CD14-positive monocyte (primary cell): Measurements from ENCODE around the gene NR1I3. TPM values are rescaled to one million over a fixed set of nuclear protein-coding genes. Genes with fewer than 3 reads are reported as not detected.

Source experiments
- DNase-seq, 3 donors: peaks; one replicate each; pipeline ENCODE4 v3.0.0-alpha.2; 2011 to 2022
- H2AFZ ChIP-seq: 2 replicates; pipeline ENCODE4 v1.6.0; 2012; ENCODE audit warnings: mild to moderate bottlenecking, low read depth, low read length, inconsistent platforms; ENCODE audit not compliant: insufficient read depth, poor library complexity, severe bottlenecking
- H3K27ac ChIP-seq, 2 donors: 1 replicate in 1 of 2; 2 replicates in 1 of 2; pipeline ENCODE4 v1.5.1; 2012 to 2013; ENCODE audit warnings: low read length in 2 of 2, control low read depth in 1 of 2, inconsistent platforms in 1 of 2, low read depth in 1 of 2, mild to moderate bottlenecking in 1 of 2
- H3K27me3 ChIP-seq, 2 donors: one replicate each; pipeline versions ENCODE4 v1.6.0 to v1.6.1; 2011 to 2013; ENCODE audit warnings: low read length in 2 of 2; ENCODE audit not compliant: control insufficient read depth in 2 of 2, insufficient read depth in 2 of 2
- H3K36me3 ChIP-seq, 2 donors: replicated peaks in 1 of 2; 1 replicate in 1 of 2; 2 replicates in 1 of 2; pipeline versions ENCODE4 v1.5.1 to v1.6.1; 2012 to 2013; ENCODE audit warnings: low read length in 2 of 2, control low read depth in 1 of 2, inconsistent platforms in 1 of 2, mild to moderate bottlenecking in 1 of 2; ENCODE audit not compliant: insufficient read depth in 2 of 2, control insufficient read depth in 1 of 2
- H3K4me1 ChIP-seq, 2 donors: 1 replicate in 1 of 2; 2 replicates in 1 of 2; pipeline versions ENCODE4 v1.5.1 to v1.6.1; 2012 to 2013; ENCODE audit warnings: low read length in 2 of 2, control low read depth in 1 of 2, inconsistent platforms in 1 of 2, mild to moderate bottlenecking in 1 of 2, moderate library complexity in 1 of 2; ENCODE audit not compliant: insufficient read depth in 2 of 2, control insufficient read depth in 1 of 2
- H3K4me2 ChIP-seq: replicated peaks from 2 replicates; pipeline ENCODE3; 2012; ENCODE audit warnings: low read length, moderate library complexity, mild to moderate bottlenecking; ENCODE audit not compliant: poor library complexity, severe bottlenecking; ENCODE audit errors: extremely low read depth
- H3K4me3 ChIP-seq, 3 experiments: fragments of 200-600 bp in 1 of 3; sonication (generic) in 1 of 3; replicated peaks in 1 of 3; 1 replicate in 2 of 3; 2 replicates in 1 of 3; pipeline ENCODE4 v1.5.1; 2011 to 2013; ENCODE audit warnings: low read length in 3 of 3, mild to moderate bottlenecking in 3 of 3, control low read depth in 2 of 3, low read depth in 2 of 3, inconsistent platforms in 1 of 3, moderate library complexity in 1 of 3
- H3K79me2 ChIP-seq: 2 replicates; pipeline ENCODE4 v1.6.0; 2012; ENCODE audit warnings: mild to moderate bottlenecking, control low read depth, inconsistent platforms, low read length, moderate library complexity; ENCODE audit not compliant: insufficient read depth
- H3K9ac ChIP-seq: 2 replicates; pipeline ENCODE4 v1.6.0; 2017; ENCODE audit warnings: low read length, mild to moderate bottlenecking; ENCODE audit not compliant: insufficient read depth, poor library complexity, severe bottlenecking
- H3K9me3 ChIP-seq, 2 donors: replicated peaks in 1 of 2; 1 replicate in 1 of 2; 2 replicates in 1 of 2; pipeline versions ENCODE4 v1.5.1 to v1.6.1; 2012 to 2013; ENCODE audit warnings: low read length in 2 of 2, control low read depth in 1 of 2; ENCODE audit not compliant: control insufficient read depth in 1 of 2, insufficient read depth in 1 of 2
- H4K20me1 ChIP-seq: 2 replicates; pipeline ENCODE4 v1.6.0; 2012; ENCODE audit warnings: mild to moderate bottlenecking, low read length, control low read depth, moderate library complexity; ENCODE audit not compliant: insufficient read depth
- H3K27ac Mint-ChIP-seq, 7 donors: one replicate each; pipeline ENCODE4 v1.8.0; 2020; ENCODE audit warnings: mild to moderate bottlenecking in 7 of 7, mixed read lengths in 7 of 7, moderate library complexity in 6 of 7, inconsistent platforms in 2 of 7
- H3K27me3 Mint-ChIP-seq, 3 donors: one replicate each; pipeline ENCODE4 v1.8.0; 2021 to 2022; ENCODE audit warnings: low read depth in 3 of 3, mild to moderate bottlenecking in 3 of 3, mixed read lengths in 3 of 3, moderate library complexity in 3 of 3, inconsistent platforms in 1 of 3
- H3K36me3 Mint-ChIP-seq, 2 donors: one replicate each; pipeline ENCODE4 v1.8.0; 2020; ENCODE audit warnings: mixed read lengths in 2 of 2, inconsistent platforms in 1 of 2, mild to moderate bottlenecking in 1 of 2
- H3K4me1 Mint-ChIP-seq: one replicate; pipeline ENCODE4 v1.8.0; 2020; ENCODE audit warnings: mild to moderate bottlenecking, mixed read lengths
- H3K4me3 Mint-ChIP-seq, 2 donors: one replicate each; pipeline ENCODE4 v1.8.0; 2020; ENCODE audit warnings: mild to moderate bottlenecking in 2 of 2, mixed read lengths in 2 of 2, moderate library complexity in 1 of 2
- H3K9me3 Mint-ChIP-seq, 7 donors: one replicate each; pipeline ENCODE4 v1.8.0; 2020 to 2022; ENCODE audit warnings: mixed read lengths in 7 of 7, mild to moderate bottlenecking in 6 of 7, moderate library complexity in 6 of 7, inconsistent platforms in 2 of 7
- WGBS: methylation state at CpG from one replicate; pipeline ENCODE4 v1.1.5; 2013; ENCODE audit warnings: missing lambda C conversion rate; ENCODE audit not compliant: insufficient coverage; 5-methylcytosine and 5-hydroxymethylcytosine counted together
- intact Hi-C, 2 donors: fragments of 100-400 bp; cut with micrococcal nuclease; formaldehyde crosslinking; loops; one replicate each; pipeline versions ENCODE4 v1.15.0 to v1.15.1; 2023
- polyA plus RNA-seq, 3 donors: library from polyadenylated mRNA; depleted of rRNA in 1 of 3; unstranded in 2 of 3; stranded (reverse) in 1 of 3; fragments of 300-500 nt in 2 of 3; fragments of >200 nt in 1 of 3; fragmentation: Illumina TruSeq in 2 of 3; gene quantifications; 1 replicate in 2 of 3; 2 replicates in 1 of 3; pipeline ENCODE4 v1.2.3, GENCODE V29; 2012 to 2021
- TF ChIP-seq, protein P1 (sequence below): fragments of 200-600 bp; IDR thresholded peaks from one replicate; pipeline ENCODE4 v1.8.0; 2022; ENCODE audit warnings: antibody characterized with exemption, mild to moderate bottlenecking

NR1I3 gene
- polyA plus RNA-seq, 3 donors: not detected

DNA sequence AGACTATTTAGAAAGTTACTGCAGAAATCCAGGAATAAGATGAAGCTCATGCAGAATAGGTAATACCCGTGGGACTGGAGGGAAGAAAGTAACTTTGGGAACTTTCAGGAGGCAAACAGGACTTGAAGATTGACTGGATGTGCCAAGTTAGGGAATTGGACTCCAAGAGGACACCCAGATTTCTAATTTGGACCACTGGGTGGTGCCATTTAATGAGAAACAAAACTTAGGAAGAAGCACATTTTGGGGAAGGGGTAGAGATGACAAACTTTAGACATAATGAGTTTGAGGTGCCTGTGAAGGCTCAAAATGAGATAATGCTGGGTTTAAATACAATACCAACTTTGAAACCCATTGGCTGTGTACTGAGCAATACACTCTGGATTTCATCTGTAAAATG lies 57.4 kb downstream of the NR1I3 start:
- no peak overlapping the region for H3K4me3 ChIP-seq

GRCh38 chr1:161179698-161180097 lies 58.3 kb downstream of the NR1I3 start:
- DNase-seq: no peak
- no peaks in the 10 kb centered on the region for H3K27me3 Mint-ChIP-seq
- Histone ChIP-seq H3K27me3 (no peaks in the 10 kb centered on the region), H4K20me1 (no peaks in the 10 kb centered on the region), H3K9me3 (no peaks in the 10 kb centered on the region), H3K27ac (no peak overlapping the region), H3K4me1 (peaks cover 62 to 68% of the 10 kb centered on the region in 2 donors), H2AFZ (no peak overlapping the region), H3K9ac (no peak overlapping the region), H3K36me3 (peaks cover 12 to 13% of the 10 kb centered on the region in 2 donors), H3K79me2 (peaks cover 19% of the 10 kb centered on the region), H3K4me3 (no peak overlapping the region), H3K4me2 (no peak overlapping the region)
- WGBS: 94% methylated on average over 2 of the region's 3 CpGs
- H3K9me3 Mint-ChIP-seq: no peaks in the 10 kb centered on the region
- intact Hi-C loops: no loop called here
- H3K4me3 Mint-ChIP-seq: no peak overlapping the region
- H3K27ac Mint-ChIP-seq: peak overlapping the region in 4 of 7 donors; percentile 26 to 79 (median 60)
- peaks cover 65% of the 10 kb centered on the region for H3K4me1 Mint-ChIP-seq
- TF ChIP-seq, protein P1, sequence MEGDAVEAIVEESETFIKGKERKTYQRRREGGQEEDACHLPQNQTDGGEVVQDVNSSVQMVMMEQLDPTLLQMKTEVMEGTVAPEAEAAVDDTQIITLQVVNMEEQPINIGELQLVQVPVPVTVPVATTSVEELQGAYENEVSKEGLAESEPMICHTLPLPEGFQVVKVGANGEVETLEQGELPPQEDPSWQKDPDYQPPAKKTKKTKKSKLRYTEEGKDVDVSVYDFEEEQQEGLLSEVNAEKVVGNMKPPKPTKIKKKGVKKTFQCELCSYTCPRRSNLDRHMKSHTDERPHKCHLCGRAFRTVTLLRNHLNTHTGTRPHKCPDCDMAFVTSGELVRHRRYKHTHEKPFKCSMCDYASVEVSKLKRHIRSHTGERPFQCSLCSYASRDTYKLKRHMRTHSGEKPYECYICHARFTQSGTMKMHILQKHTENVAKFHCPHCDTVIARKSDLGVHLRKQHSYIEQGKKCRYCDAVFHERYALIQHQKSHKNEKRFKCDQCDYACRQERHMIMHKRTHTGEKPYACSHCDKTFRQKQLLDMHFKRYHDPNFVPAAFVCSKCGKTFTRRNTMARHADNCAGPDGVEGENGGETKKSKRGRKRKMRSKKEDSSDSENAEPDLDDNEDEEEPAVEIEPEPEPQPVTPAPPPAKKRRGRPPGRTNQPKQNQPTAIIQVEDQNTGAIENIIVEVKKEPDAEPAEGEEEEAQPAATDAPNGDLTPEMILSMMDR: no peak
- peaks cover 10 to 16% of the 10 kb centered on the region in 2 donors for H3K36me3 Mint-ChIP-seq

More for the DNA sequence above, 57.4 kb downstream of the NR1I3 start:
- no peaks in the 10 kb centered on the region for H3K27me3 Mint-ChIP-seq
- no peak overlapping the region for H3K4me3 Mint-ChIP-seq
- Histone ChIP-seq H3K79me2 (peaks cover 16% of the 10 kb centered on the region), H3K4me1 (peaks cover 67 to 75% of the 10 kb centered on the region in 2 donors), H3K36me3 (peaks cover 3% of the 10 kb centered on the region in 2 donors), H3K27ac (no peak overlapping the region), H3K4me2 (no peak overlapping the region), H3K9ac (no peak overlapping the region), H3K27me3 (no peaks in the 10 kb centered on the region), H3K9me3 (no peaks in the 10 kb centered on the region), H2AFZ (no peak overlapping the region), H4K20me1 (no peaks in the 10 kb centered on the region)
- H3K9me3 Mint-ChIP-seq: no peaks in the 10 kb centered on the region
- peak; percentile 29 to 55 (median 51) for DNase-seq
- peaks cover 69% of the 10 kb centered on the region for H3K4me1 Mint-ChIP-seq
- peak overlapping the region in 3 of 7 donors; percentile 38 to 50 (median 42) for H3K27ac Mint-ChIP-seq
- intact Hi-C loops: no loop called here
- TF ChIP-seq, protein P1: peak; percentile 53
- peaks cover 1 to 6% of the 10 kb centered on the region in 2 donors for H3K36me3 Mint-ChIP-seq
- WGBS: 88% methylated on average over 1 of the region's 1 CpG

Other genes starting within 250 kb of the NR1I3 start
- gene F11R, start 217.1 kb downstream of the NR1I3 start, polyA plus RNA-seq: 10 to 100 TPM; 28.8 to 58.0 (median 35.9) TPM
- 10 to 100 TPM in 2 of 3 donors, 1 to 10 TPM in 1; 9.9 to 20.3 (median 11.8) TPM for gene TSTD1, start 199.2 kb downstream of the NR1I3 start, polyA plus RNA-seq
- gene USF1, start 192.2 kb downstream of the NR1I3 start, polyA plus RNA-seq: 100 to 1,000 TPM in 1 of 3 donors, 10 to 100 TPM in 1, 1 to 10 TPM in 1; 6.3 to 335 (median 25.5) TPM
- 100 to 1,000 TPM; 101 to 140 (median 129) TPM for gene ARHGAP30, start 168.3 kb downstream of the NR1I3 start, polyA plus RNA-seq
- under 1 TPM in 2 of 3 donors, not detected in 1; 0.07 TPM for gene NECTIN4, start 148.6 kb downstream of the NR1I3 start, polyA plus RNA-seq
- under 1 TPM in 1 of 3 donors, not detected in 2; 0.08 TPM for gene KLHDC9, start 139.8 kb downstream of the NR1I3 start, polyA plus RNA-seq
- gene PFDN2, start 120.2 kb downstream of the NR1I3 start, polyA plus RNA-seq: 10 to 100 TPM; 59.1 to 80.7 (median 65.6) TPM
- 10 to 100 TPM; 28.4 to 84.7 (median 35.7) TPM for gene NIT1, start 120.1 kb downstream of the NR1I3 start, polyA plus RNA-seq
- 10 to 100 TPM; 40.9 to 56.3 (median 42.2) TPM for gene DEDD, start 105.5 kb downstream of the NR1I3 start, polyA plus RNA-seq
- gene UFC1, start 84.2 kb downstream of the NR1I3 start, polyA plus RNA-seq: 100 to 1,000 TPM; 100 to 120 (median 108) TPM
- gene USP21, start 78.7 kb downstream of the NR1I3 start, polyA plus RNA-seq: 10 to 100 TPM; 11.0 to 42.8 (median 11.3) TPM
- 10 to 100 TPM; 10.5 to 42.6 (median 10.8) TPM for gene PPOX, start 71.8 kb downstream of the NR1I3 start, polyA plus RNA-seq
- 10 to 100 TPM; 16.8 to 50.3 (median 21.0) TPM for gene B4GALT3, start 60.7 kb downstream of the NR1I3 start, polyA plus RNA-seq
- under 1 TPM in 2 of 3 donors, not detected in 1; 0.01 to 0.04 TPM for gene ADAMTS4, start 39.1 kb downstream of the NR1I3 start, polyA plus RNA-seq
- 100 to 1,000 TPM in 2 of 3 donors, 10 to 100 TPM in 1; 87.5 to 119 (median 101) TPM for gene NDUFS2, start 35.8 kb downstream of the NR1I3 start, polyA plus RNA-seq
- 1,000 to 10,000 TPM; 2,686 to 4,191 (median 2,715) TPM for gene FCER1G, start 22.9 kb downstream of the NR1I3 start, polyA plus RNA-seq
- not detected for gene APOA2, start 14.6 kb downstream of the NR1I3 start, polyA plus RNA-seq
- 10 to 100 TPM in 1 of 3 donors, 1 to 10 TPM in 2; 3.8 to 31.5 (median 5.2) TPM for gene TOMM40L, start 12.1 kb downstream of the NR1I3 start, polyA plus RNA-seq
- not detected for gene PCP4L1, start 20.5 kb upstream of the NR1I3 start, polyA plus RNA-seq
- 1 to 10 TPM in 1 of 3 donors, under 1 TPM in 1, not detected in 1; 0.16 to 9.4 TPM for gene MPZ, start 71.8 kb upstream of the NR1I3 start, polyA plus RNA-seq
- gene SDHC, start 76.2 kb upstream of the NR1I3 start, polyA plus RNA-seq: 100 to 1,000 TPM; 208 to 350 (median 323) TPM
- gene CFAP126, start 129.7 kb upstream of the NR1I3 start, polyA plus RNA-seq: not detected